ENCODE results near the gene CEP43.

The CEP43 gene

DNA sequence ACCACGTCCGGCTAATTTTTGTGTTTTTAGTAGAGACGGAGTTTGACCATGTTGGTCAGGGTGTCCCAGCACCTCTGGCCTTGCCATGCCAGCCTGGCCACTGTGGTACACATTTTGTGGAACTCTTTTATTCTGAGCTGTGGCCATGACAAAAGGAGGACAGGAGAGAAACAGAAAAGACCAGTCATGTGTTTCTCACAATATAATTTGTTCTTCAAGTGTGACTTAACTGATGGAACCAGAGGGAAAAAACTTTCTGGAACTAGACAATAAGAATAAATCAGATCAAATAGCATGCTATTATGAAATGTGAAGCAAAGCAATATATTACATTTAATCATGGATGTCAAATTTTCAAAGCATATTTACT lies 38.6 kb upstream of the CEP43 start:
- no peak for FAIRE-seq
- DNase-seq (ENCODE audit: insufficient read length, low spot score) = no peak

- FAIRE-seq (no peak), DNase-seq (ENCODE audit: insufficient read length, low spot score) (no peak)
Observed at GRCh38 chr6:166966268-166966667, 32.9 kb upstream of the CEP43 start.

DNA sequence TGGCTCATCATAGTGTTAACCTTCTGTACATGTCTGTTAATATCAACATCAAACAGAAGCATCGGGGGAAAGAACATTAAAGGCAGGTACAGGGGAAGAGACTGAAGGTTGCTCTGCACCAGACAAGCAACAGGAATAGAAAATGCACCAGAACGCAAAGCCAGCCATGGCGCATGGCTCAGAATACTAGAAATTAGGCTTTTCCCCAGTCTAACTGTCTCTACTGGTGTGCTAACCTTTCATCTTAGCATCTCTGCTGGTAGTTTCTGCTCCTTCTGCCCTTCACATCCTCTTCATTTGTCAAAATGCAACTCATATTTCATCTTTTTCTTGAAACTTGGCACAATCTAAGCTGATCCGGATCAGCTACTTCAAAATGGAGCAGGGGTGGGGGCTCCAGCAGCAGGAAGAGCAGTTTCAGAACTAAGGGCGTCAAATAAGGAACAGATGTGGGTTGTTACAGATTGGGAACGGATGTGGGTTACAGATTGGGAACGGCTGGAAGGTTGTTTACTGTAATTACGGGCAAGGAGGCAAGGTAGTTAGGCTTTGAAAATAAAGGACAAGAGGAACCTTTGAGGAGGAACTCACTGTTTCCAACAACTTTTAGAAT lies 29.7 kb upstream of the CEP43 start:
- FAIRE-seq = no peak
- no peak for DNase-seq (ENCODE audit: insufficient read length, low spot score)

- DNase-seq (ENCODE audit: insufficient read length, low spot score) (no peak), FAIRE-seq (no peak)
Observed at GRCh38 chr6:166970091-166970490, 29.1 kb upstream of the CEP43 start.

GRCh38 chr6:166970776-166971175 lies 28.4 kb upstream of the CEP43 start:
- FAIRE-seq (no peak), DNase-seq (ENCODE audit: insufficient read length, low spot score) (no peak)

GRCh38 chr6:166971271-166971670 lies 27.9 kb upstream of the CEP43 start:
- FAIRE-seq (no peak), DNase-seq (ENCODE audit: insufficient read length, low spot score) (no peak)

GRCh38 chr6:166972101-166972500 lies 27.1 kb upstream of the CEP43 start:
- DNase-seq (ENCODE audit: insufficient read length, low spot score) (no peak), FAIRE-seq (no peak)

DNA sequence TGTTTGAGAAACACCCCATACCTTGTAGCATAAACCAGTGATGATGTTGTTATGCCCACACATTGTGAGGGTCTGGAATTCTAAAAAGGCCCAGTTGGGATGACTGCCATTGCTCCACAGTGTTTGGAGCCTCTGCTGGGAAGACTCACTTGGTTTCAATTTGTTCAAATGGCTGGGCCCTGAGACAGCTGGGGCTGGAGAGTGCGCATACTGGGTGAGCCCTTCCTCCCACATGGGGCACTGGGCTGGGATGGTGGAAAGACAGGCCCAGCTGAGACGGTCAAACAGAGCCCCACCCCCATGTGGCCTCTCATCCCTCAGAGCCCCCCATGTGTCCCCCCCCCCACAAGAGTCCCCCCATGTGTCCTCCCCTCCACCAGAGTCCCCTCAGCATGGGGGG lies 22.6 kb upstream of the CEP43 start:
- no peak for FAIRE-seq
- no peak for DNase-seq (ENCODE audit: insufficient read length, low spot score)

- DNase-seq (ENCODE audit: insufficient read length, low spot score) (no peak), FAIRE-seq (no peak)
Observed at GRCh38 chr6:166977621-166978525, 21.3 kb upstream of the CEP43 start.

GRCh38 chr6:166980738-166981137 lies 18.5 kb upstream of the CEP43 start:
- FAIRE-seq (no peak), DNase-seq (ENCODE audit: insufficient read length, low spot score) (no peak)

- DNase-seq (ENCODE audit: insufficient read length, low spot score) (no peak), FAIRE-seq (no peak)
Observed at GRCh38 chr6:166987448-166987847, 11.7 kb upstream of the CEP43 start.

DNA sequence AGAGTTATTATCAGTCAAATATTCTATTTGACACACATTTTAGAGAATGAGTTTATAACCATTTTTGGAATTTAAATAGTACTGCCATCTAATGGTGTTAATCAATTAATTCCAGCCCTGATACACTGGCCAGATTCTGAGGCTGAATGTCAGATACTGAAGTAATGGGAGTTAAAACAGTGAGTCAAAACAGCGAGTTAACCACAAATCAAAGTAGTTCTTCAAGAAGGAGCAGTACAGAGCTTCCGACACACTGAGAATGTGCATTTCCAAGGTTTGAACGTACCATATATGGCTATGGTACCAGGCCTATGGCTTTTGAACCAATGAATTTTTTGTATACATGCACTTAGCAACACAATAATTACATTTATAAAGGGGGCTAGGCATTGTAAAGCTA lies 11.3 kb upstream of the CEP43 start:
- no peak for DNase-seq (ENCODE audit: insufficient read length, low spot score)
- FAIRE-seq = no peak

DNA sequence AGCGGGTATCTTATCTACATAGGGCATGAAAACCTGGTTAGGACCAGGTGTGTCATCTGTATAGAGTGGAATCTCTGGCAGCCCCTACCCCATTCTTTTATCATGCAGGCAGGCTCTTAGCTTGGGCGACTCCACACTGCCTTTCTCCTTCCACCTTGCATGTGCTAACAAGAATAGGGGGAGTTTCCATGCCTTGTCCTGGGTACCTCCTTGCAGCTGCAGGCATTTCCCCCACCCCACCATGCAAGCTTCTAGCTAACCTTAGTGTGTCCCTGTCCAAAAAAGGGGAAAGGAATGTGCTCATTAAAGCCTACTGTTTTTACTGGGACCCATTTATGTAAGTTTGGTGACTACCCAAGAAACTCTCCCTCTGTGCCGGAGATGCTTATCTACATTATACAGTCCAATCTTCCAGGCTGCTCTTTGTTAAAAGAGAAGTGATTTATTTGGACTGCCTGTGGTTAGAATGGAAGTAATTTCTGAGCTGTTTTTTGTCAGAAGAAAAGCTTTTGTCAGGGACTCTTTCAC lies 10.5 kb upstream of the CEP43 start:
- FAIRE-seq (no peak), DNase-seq (ENCODE audit: insufficient read length, low spot score) (no peak)

- no peak for DNase-seq (ENCODE audit: insufficient read length, low spot score)
- no peak for FAIRE-seq
Observed at GRCh38 chr6:166989427-166990032, 9.7 kb upstream of the CEP43 start.

DNA sequence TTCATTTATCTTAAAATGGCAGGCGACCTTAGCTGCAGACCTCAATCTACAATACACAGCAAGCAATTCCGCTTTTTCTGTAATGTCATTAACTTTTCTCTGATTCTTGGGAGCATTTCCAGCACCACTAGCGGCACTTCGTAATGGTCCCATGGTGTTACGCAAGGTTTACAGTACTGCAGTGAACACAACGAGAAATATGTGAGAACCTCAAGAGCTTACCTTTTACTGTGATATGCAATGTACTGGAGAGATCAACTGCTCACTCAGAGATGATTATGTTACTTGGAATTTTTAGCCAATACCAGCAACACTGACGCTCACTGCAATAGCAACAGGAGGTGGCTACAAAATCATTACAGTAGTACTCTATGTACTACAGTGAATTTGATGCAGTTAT lies 2.8 kb upstream of the CEP43 start:
- FAIRE-seq = no peak

DNA sequence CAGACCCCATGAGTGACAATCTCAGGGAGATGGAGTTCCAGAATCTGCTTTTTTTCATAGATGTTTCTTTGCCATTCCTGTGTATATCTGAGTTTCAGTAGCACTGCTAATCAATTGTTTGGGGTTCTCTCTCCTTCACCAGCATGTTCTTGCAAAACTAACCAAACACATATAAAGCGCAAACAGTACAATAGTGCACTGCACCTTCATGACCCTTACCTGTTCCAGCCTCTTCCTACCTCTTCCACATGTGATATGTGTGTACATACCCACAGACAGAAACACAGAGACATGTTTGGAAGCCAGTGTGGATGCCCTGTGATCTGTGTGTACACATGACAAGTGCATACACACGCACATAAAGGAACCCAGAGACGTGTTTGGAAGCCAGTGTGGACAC lies 1.8 kb upstream of the CEP43 start:
- peak; percentile 62 for FAIRE-seq
- DNase-seq (ENCODE audit: insufficient read length, low spot score) = no peak

More for the DNA sequence above, 2.8 kb upstream of the CEP43 start:
- DNase-seq (ENCODE audit: insufficient read length, low spot score) = no peak

DNA sequence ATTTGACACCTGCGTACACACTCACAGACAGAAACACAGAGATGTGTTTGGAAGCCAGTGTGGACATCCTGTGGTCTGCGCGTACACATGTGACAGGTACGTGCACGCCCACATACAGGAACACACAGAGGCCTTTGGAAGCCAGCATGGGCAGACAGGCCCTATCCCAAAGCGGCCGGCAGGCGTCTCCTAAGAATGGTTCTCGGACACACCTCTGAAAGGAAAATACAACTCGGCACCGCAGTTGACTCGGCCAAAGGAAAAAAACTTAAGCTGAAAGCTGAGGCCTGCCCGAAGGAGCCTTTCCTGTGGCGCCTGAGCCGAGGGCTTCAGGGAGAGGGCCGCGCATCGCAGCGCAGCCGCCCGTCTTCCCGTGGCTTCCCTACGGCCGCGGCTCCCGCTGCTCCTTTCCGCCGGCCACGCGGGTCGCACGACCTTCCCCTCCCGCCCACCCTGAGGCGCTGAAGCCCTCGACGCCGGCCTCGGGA lies 1.4 kb upstream of the CEP43 start:
- no peak for FAIRE-seq
- peak; percentile 35 for DNase-seq (ENCODE audit: insufficient read length, low spot score)

- no peak for FAIRE-seq
- no peak for DNase-seq (ENCODE audit: insufficient read length, low spot score)
Observed at GRCh38 chr6:166998256-166999144, 697 bp upstream of the CEP43 start.

DNA sequence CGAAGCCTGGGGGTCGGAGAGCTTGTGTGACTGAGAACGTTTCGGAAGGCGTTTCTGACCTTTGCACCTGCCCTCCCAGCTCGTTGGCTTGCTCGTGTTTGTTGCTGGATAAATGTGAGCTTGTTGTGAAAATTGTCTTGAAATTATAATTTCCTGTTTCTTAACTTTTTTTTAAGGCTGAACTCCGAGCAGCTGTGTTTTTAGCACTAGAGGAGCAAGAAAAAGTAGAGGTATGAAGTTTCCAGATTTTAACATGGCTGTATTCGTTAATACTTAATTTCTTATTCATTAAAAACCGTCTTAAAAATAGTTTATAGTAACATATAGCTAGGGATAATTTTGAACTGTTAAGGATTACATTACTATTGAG lies 672 bp downstream of the CEP43 start:
- DNase-seq (ENCODE audit: insufficient read length, low spot score) (no peak), FAIRE-seq (no peak)

DNA sequence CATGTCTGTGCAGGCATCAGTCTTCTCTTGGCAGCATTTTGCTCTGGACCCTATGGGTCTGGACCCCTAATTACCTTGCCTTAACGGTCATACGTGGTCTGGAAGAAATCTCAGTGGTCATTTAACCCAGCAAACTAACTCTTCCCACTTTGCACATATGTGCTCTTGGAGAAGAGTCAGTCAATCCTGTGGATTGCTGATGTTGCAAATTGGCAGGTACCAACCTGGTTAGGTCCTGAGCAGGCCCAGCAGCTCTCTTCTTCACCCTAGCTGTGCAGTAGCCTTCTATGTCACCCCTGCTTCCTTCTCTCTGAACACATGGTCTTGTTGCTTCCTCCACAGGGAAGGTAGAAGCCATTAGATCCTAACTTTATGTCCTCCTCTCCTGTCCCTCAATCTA lies 1.6 kb downstream of the CEP43 start:
- DNase-seq (ENCODE audit: insufficient read length, low spot score) (no peak), FAIRE-seq (no peak)
